ENCODE measurements around the gene EFCC1.
"Not testable (repeated sequence)": the region's sequence is repeated elsewhere in the genome, so short reads cannot be mapped to it uniquely, and the experiment has no call there.

Gene EFCC1

GRCh38 chr3:129054605-129055104, 53.6 kb downstream of the EFCC1 start:
- DNase-seq (ENCODE audit: low read depth, low spot score): no peak

GRCh38 chr3:129056451-129057173, 55.5 kb downstream of the EFCC1 start:
- DNase-seq (ENCODE audit: low read depth, low spot score): no peak

GRCh38 chr3:129057249-129057648, 56.1 kb downstream of the EFCC1 start:
- DNase-seq (ENCODE audit: low read depth, low spot score): no peak

GRCh38 chr3:129058441-129059200, 57.5 kb downstream of the EFCC1 start:
- no peak for DNase-seq (ENCODE audit: low read depth, low spot score)

- no peak for DNase-seq (ENCODE audit: low read depth, low spot score)
Observed at GRCh38 chr3:129059311-129059958, 58.3 kb downstream of the EFCC1 start.

- no peak for DNase-seq (ENCODE audit: low read depth, low spot score)
Observed at GRCh38 chr3:129060276-129061022, 59.3 kb downstream of the EFCC1 start, which contains the start of gene GP9. GP9 (plus strand) TSS chr3:129060779; CDS start chr3:129061740, 961 bp downstream.

GRCh38 chr3:129061023-129061887, 60.2 kb downstream of the EFCC1 start:
- DNase-seq (ENCODE audit: low read depth, low spot score): no peak

GRCh38 chr3:129061888-129062834, 61.1 kb downstream of the EFCC1 start:
- DNase-seq (ENCODE audit: low read depth, low spot score): no peak

GRCh38 chr3:129063091-129063640, 62.1 kb downstream of the EFCC1 start:
- DNase-seq (ENCODE audit: low read depth, low spot score): no peak

GRCh38 chr3:129063841-129064482, 62.9 kb downstream of the EFCC1 start:
- DNase-seq (ENCODE audit: low read depth, low spot score): no peak

GRCh38 chr3:129065016-129065719, 64.1 kb downstream of the EFCC1 start:
- no peak for DNase-seq (ENCODE audit: low read depth, low spot score)

GRCh38 chr3:129065720-129066073, 64.6 kb downstream of the EFCC1 start:
- DNase-seq (ENCODE audit: low read depth, low spot score): no peak

GRCh38 chr3:129067719-129068118, 66.6 kb downstream of the EFCC1 start:
- DNase-seq (ENCODE audit: low read depth, low spot score): not testable (repeated sequence)

GRCh38 chr3:129068291-129068886, 67.3 kb downstream of the EFCC1 start:
- no peak for DNase-seq (ENCODE audit: low read depth, low spot score)

GRCh38 chr3:129069313-129070085, 68.4 kb downstream of the EFCC1 start:
- DNase-seq (ENCODE audit: low read depth, low spot score): not testable (repeated sequence)

GRCh38 chr3:129070086-129070885, 69.2 kb downstream of the EFCC1 start:
- DNase-seq (ENCODE audit: low read depth, low spot score): no peak
